GM20431 (cell line): ENCODE results near the gene ANKRD18A.
"Not testable (repeated sequence)": the region's sequence is repeated elsewhere in the genome, so short reads cannot be mapped to it uniquely, and the experiment has no call there.

ENCODE experiments used
- in situ Hi-C: fragments of 300-500 bp; cut with MseI, MboI; formaldehyde crosslinking; loops from one replicate; pipeline ENCODE4 v1.15.0; 2020; ENCODE audit warnings: low sequenced_read_pairs; ENCODE audit not compliant: unreplicated experiment

ANKRD18A gene

DNA sequence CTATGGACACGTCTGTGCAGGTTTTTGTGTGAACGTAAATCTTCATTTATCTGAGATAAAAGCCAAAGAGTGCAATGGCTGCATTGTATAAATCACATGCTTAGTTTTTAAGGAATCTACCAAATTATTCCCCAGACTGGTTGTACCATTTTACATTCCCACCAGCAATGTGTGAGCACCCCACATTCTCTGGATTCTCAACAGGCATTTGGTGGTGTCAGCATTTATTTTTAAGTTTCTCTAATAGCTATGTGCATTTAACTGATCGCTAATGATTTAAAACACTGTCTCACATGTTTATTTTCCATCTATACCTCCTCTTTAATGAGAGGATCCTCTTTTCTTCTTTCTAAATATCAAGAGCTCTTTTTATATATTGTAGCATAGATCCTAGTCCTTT is 13.9 kb upstream of the ANKRD18A start:
- in situ Hi-C loops: no loop called here

- in situ Hi-C loops: no loop called here
These were observed 9.1 kb upstream of the ANKRD18A start for GRCh38 chr9:38629511-38629910.

- in situ Hi-C loops: no loop called here
These were observed 5.6 kb upstream of the ANKRD18A start for GRCh38 chr9:38626006-38626405.

DNA sequence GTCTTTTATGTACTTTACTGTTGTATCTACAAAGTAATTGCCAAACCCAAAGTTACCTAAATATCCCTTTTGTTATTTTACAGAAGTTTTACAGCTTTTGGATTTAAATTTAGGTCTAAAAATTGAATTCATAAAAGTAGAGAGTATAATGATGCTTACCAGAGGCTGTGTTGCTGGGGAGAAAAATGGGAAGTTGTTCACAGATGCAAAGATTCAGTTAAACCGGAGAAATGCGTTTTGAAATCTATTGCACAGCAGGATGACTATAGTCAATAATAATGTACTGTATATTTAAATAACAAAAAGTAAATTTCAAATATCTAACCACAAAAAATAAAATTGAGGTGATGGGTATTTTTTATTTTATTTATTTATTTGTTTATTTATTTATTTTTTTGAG is 2.6 kb upstream of the ANKRD18A start:
- in situ Hi-C loops: no loop called here

GRCh38 chr9:38622288-38622674 is 1.9 kb upstream of the ANKRD18A start:
- in situ Hi-C loops: no loop called here

- in situ Hi-C loops: no loop called here
These were observed 1.3 kb upstream of the ANKRD18A start for GRCh38 chr9:38621434-38622287.

GRCh38 chr9:38619556-38620447 is 594 bp downstream of the ANKRD18A start:
- in situ Hi-C loops: no loop called here

DNA sequence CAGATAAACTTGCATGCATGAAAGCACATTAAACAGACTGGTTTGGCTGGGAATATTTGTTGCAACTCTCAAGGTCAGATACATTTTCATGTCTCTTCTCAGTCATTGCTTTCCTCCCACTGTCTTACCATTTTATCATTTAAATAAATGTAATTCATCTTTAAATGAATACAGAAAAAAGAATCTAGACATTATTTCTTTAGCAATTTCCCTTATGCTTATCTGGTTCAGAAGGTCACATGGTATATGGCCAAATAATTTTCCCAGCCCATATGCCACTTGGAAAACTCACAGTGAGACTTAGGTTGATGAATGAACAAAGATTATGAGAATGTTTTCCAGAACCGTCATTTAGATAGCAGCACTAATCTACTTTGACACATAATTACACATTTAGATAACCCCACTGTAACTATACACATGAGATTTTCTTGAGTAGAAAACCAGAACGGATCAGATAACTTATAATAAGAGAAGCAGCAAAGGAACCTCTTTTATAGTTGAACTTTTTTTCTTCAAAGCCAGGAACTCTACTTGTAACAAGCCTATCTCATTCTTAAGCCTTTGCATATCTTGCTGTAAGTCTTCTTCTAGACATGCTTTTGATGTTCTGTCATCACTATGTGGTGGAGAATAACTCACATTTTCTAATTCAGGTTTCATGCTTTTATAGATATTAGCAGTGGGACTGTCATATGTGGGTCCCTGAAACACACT is 22.2 kb downstream of the ANKRD18A start:
- in situ Hi-C loops: loop anchor here (25.0 kb wide), 1 partner anchor 211 kb away; the partner anchor contains the start of gene ALDH1B1

DNA sequence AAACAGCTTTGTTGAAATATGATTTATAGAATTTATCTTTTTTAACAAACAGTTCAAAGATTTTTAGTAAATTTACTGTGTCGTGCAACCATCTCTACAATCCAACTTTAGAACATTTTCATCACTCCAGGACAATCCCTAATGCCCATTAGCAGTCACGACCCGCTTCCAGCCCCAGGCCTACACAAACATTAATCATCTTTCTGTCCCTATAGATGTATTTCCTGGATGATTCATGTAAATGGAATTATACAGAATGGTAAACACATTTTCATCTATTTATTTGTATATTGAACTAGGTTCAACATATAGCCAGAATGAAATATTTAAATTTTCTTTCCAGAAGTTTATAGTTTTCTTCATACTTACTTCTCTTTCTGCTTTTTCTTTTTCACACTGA is 25.3 kb downstream of the ANKRD18A start:
- in situ Hi-C loops: loop anchor here (25.0 kb wide), 1 partner anchor 208 kb away; the partner anchor contains the start of gene ALDH1B1

DNA sequence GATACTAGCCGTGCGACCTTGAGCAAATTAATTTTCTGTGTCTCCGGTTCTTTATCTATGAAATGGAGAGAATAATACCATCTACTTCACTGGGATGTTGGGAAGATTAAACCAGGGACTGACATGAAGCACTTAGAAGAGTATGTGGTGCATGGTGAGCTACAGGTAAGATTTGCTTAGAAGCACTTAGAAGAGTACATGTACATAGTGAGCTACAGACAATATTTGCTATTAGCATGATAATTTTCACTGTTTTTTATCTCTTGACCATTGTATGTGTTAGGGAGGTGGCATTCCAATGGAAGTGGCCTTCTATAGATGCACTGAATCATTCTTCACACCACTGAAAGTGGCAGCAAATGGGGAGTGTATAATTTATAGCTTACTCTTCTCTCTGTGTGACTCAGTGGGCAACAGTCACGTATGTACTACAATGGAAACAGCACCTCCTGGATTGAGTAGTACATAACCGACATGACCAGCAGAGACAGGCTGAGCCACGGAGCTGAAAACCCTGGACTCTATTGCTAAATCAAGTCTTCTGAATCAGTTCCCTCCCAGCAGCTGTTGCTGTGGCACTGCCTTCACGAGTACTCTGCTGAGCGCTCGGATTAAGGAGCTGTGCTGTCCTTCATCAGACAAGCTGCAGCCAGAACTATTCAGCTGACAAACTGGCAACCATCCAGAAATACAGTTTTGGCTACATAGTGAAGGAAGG is 28.9 kb downstream of the ANKRD18A start:
- in situ Hi-C loops: loop anchor here (25.0 kb wide), 1 partner anchor 204 kb away; the partner anchor contains the start of gene ALDH1B1

- in situ Hi-C loops: loop anchor here (25.0 kb wide), 1 partner anchor 196 kb away; the partner anchor contains the start of gene ALDH1B1
These were observed 36.6 kb downstream of the ANKRD18A start for GRCh38 chr9:38583765-38584164.

- in situ Hi-C loops: loop anchor here (25.0 kb wide), 1 partner anchor 193 kb away; the partner anchor contains the start of gene ALDH1B1
These were observed 40.3 kb downstream of the ANKRD18A start for GRCh38 chr9:38580112-38580511.

- in situ Hi-C loops: loop anchor here (25.0 kb wide), 1 partner anchor 189 kb away; the partner anchor contains the start of gene ALDH1B1
These were observed 44.2 kb downstream of the ANKRD18A start for GRCh38 chr9:38576181-38576580.

GRCh38 chr9:38566048-38566447 is 54.3 kb downstream of the ANKRD18A start:
- in situ Hi-C loops: not testable (repeated sequence)

- in situ Hi-C loops: not testable (repeated sequence)
These were observed 55.2 kb downstream of the ANKRD18A start for GRCh38 chr9:38565178-38565577.

- in situ Hi-C loops: not testable (repeated sequence)
These were observed 56.5 kb downstream of the ANKRD18A start for GRCh38 chr9:38563911-38564310.

DNA sequence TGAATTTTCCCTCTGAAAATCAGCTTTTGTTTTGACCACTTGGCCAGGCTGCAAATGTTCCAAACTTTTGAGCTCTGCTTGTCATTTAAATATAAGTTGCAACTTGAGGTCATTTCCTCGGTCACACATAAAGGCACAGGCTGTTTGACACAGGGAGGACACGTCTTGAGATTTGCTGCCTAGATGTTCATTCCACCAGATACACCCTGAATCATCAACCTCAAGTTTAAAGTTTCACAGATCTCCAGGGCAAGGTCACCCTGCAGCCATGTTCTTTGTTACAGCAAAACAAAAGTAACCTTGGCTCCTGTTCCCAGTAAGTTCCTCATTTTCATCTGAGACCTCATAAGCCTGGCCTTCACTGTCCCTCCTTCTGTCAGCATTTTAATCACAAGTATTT is 59.3 kb downstream of the ANKRD18A start:
- in situ Hi-C loops: not testable (repeated sequence)

GRCh38 chr9:38559172-38559571 is 61.2 kb downstream of the ANKRD18A start:
- in situ Hi-C loops: not testable (repeated sequence)

GRCh38 chr9:38557746-38558145 is 62.6 kb downstream of the ANKRD18A start:
- in situ Hi-C loops: not testable (repeated sequence)
